GM21528 (cell line): Measurements from ENCODE around the gene APEX2.
"Not testable (repeated sequence)": the region's sequence is repeated elsewhere in the genome, so short reads cannot be mapped to it uniquely, and the experiment has no call there.

Experiments
- ATAC-seq: cut with Tn5 transposase; IDR thresholded peaks from one replicate; pipeline ENCODE4 v1.9.1; 2021; ENCODE audit warnings: mild to moderate bottlenecking, moderate library complexity; ENCODE audit not compliant: unreplicated experiment, low FRiP score

Gene APEX2

GRCh38 chrX:54999717-55000598, at the start of gene APEX2:
Gene APEX2, plus strand, starts transcription at chrX:55000363. Its CDS starts 60 bp downstream, at chrX:55000423.
- ATAC-seq: peak; percentile 98

- no peak for ATAC-seq
These were observed 49.3 kb upstream of the APEX2 start for GRCh38 chrX:54950730-54951375.

- ATAC-seq: no peak
These were observed 38.4 kb upstream of the APEX2 start for GRCh38 chrX:54961750-54962149.

GRCh38 chrX:54964766-54965497, 35.2 kb upstream of the APEX2 start:
- no peak for ATAC-seq

- no peak for ATAC-seq
These were observed 22.8 kb upstream of the APEX2 start for GRCh38 chrX:54977387-54977786.

- ATAC-seq: no peak
These were observed 21.7 kb upstream of the APEX2 start for GRCh38 chrX:54978448-54978847.

GRCh38 chrX:54979432-54979831, 20.7 kb upstream of the APEX2 start:
- no peak for ATAC-seq

- ATAC-seq: no peak
These were observed 19.8 kb upstream of the APEX2 start for GRCh38 chrX:54980334-54980733.

GRCh38 chrX:54983306-54983705, 16.9 kb upstream of the APEX2 start:
- not testable (repeated sequence) for ATAC-seq

- ATAC-seq: no peak
These were observed 8.5 kb upstream of the APEX2 start for GRCh38 chrX:54991706-54992105.

- no peak for ATAC-seq
These were observed 7.1 kb upstream of the APEX2 start for GRCh38 chrX:54992911-54993622.

- no peak for ATAC-seq
These were observed 6.1 kb upstream of the APEX2 start, which contains the start of gene PFKFB1 for GRCh38 chrX:54994099-54994498. Gene PFKFB1, minus strand, starts transcription at chrX:54994188. Its CDS starts 181 bp downstream, at chrX:54994007.

GRCh38 chrX:54994668-54995351, 5.4 kb upstream of the APEX2 start:
- no peak for ATAC-seq

- no peak for ATAC-seq
These were observed 4.5 kb upstream of the APEX2 start for GRCh38 chrX:54995621-54996020.

GRCh38 chrX:55004231-55004630, 4.1 kb downstream of the APEX2 start:
- ATAC-seq: no peak

- no peak for ATAC-seq
These were observed 5.1 kb downstream of the APEX2 start for GRCh38 chrX:55005256-55005655.

- no peak for ATAC-seq
These were observed 6.9 kb downstream of the APEX2 start for GRCh38 chrX:55006827-55007621.

GRCh38 chrX:55007656-55008055, 7.5 kb downstream of the APEX2 start:
- no peak for ATAC-seq
